H1 (cell line): ENCODE data around the gene ZNF692.

Experiments used
- TF ChIP-seq, protein P1 (sequence below): IDR thresholded peaks from 2 replicates; pipeline ENCODE4 v1.6.1; 2011; ENCODE audit warnings: low read length, improper control_type of control experiment
- TF ChIP-seq, protein P2 (sequence below), 3 experiments: IDR thresholded peaks; 1 replicate in 2 of 3; 2 replicates in 1 of 3; pipeline versions ENCODE4 v1.5.1 to v1.6.1; 2011; ENCODE audit warnings: low read length in 3 of 3, mild to moderate bottlenecking in 3 of 3, inconsistent platforms in 2 of 3, low read depth in 1 of 3, moderate library complexity in 1 of 3; ENCODE audit not compliant: insufficient read depth in 1 of 3; ENCODE audit errors: control extremely low read depth in 1 of 3

DNA sequence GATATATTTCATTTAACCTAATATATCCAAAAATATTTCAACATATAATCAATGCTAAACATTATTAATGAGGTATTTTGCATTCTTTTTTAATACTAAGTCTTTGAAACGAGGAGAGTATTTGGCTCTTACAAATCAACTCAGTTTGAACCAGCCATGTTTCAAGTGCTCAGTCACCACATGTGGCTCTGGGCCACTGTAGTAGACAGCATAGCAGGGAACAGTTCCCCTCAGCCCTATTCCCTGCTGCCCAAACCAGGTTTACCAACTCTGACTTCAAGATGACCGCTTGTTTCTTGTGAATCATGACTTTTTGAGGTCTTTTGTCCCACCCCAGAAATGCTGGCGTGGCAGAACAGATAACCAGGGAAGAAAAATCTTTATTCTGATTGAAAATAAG, 15.2 kb downstream of the ZNF692 start:
- TF ChIP-seq, protein P1, sequence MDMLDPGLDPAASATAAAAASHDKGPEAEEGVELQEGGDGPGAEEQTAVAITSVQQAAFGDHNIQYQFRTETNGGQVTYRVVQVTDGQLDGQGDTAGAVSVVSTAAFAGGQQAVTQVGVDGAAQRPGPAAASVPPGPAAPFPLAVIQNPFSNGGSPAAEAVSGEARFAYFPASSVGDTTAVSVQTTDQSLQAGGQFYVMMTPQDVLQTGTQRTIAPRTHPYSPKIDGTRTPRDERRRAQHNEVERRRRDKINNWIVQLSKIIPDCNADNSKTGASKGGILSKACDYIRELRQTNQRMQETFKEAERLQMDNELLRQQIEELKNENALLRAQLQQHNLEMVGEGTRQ, result no peak
- TF ChIP-seq, protein P2, sequence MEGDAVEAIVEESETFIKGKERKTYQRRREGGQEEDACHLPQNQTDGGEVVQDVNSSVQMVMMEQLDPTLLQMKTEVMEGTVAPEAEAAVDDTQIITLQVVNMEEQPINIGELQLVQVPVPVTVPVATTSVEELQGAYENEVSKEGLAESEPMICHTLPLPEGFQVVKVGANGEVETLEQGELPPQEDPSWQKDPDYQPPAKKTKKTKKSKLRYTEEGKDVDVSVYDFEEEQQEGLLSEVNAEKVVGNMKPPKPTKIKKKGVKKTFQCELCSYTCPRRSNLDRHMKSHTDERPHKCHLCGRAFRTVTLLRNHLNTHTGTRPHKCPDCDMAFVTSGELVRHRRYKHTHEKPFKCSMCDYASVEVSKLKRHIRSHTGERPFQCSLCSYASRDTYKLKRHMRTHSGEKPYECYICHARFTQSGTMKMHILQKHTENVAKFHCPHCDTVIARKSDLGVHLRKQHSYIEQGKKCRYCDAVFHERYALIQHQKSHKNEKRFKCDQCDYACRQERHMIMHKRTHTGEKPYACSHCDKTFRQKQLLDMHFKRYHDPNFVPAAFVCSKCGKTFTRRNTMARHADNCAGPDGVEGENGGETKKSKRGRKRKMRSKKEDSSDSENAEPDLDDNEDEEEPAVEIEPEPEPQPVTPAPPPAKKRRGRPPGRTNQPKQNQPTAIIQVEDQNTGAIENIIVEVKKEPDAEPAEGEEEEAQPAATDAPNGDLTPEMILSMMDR (IDR thresholded peaks at IDR 0.05; ENCODE audit: control extremely low read depth in 1 of 3, insufficient read depth in 1 of 3, low read depth in 1 of 3, low read length in 3 of 3), result no peak
